HuH-7 (cell line): ENCODE results near the gene ARMH1.
"Not testable (repeated sequence)": the region's sequence is repeated elsewhere in the genome, so short reads cannot be mapped to it uniquely, and the experiment has no call there.

Source experiments
- DNase-seq: peaks from one replicate; pipeline ENCODE4 v3.0.0; 2011; ENCODE audit warnings: low spot score

Gene ARMH1

DNA sequence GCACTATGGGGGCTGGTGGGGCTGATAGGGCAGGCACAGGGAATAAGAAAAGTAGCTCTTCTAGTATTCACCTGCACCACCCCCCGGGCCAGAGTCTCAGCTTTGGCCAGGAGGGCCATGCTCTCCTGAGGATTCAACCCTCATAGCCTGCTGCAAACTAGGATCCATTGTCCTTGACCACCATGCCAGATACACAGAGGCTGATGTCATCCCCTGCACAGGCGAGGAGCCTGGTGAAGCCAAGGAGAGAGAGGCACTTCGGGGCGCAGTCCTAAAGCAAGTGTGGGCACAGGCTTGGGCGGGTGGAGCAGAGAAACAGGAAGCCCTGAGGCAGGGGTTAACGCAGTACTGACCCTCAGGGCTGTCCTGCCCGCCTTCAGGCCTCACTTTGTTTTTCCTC is 29.7 kb upstream of the ARMH1 start:
- no peak for DNase-seq

GRCh38 chr1:44645476-44646244 is 28.9 kb upstream of the ARMH1 start:
- DNase-seq = no peak

DNA sequence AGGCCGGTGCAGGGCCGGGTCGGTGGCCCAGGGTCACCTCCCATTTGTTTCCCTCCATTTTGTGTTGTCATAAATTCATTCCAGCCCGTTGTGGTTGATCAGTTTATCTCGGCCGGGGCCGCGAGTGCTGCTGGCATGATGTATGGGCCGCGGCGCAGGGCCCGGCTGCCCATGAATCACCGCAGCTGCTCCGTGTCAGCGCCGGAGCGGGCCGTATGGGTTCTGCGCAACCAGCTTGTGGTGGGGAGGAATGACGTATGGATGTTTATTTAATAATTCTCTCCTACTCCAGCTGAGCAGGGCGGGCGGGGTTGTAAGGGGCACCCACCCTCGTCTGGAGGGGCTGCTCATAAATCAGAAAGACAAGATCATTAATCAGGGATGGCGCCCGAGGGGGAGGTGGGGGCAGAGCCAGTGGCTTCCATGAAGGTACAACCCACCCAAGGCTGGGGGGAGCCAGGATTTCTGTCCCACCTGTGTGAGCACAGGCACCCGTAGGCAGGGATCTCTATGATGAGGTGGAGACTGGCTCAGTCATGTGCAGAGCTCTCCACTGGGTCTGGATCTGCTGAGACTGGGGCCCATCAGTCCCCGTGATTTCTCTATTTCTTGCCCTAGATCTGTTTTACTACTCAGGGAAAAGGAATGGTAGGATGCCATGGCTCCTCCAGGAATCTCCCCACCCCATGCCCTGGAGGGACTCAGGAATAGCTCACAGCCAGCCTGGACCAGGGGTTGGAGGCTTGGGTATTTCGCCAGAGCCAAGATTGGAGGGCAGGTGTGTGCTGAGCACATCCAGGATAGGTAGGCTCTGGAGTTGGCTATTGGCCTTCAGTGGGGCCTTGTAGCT is 28.0 kb upstream of the ARMH1 start:
- no peak for DNase-seq

GRCh38 chr1:44647896-44648295 is 26.6 kb upstream of the ARMH1 start:
- DNase-seq = no peak

GRCh38 chr1:44648529-44649250 is 25.8 kb upstream of the ARMH1 start:
- no peak for DNase-seq

DNA sequence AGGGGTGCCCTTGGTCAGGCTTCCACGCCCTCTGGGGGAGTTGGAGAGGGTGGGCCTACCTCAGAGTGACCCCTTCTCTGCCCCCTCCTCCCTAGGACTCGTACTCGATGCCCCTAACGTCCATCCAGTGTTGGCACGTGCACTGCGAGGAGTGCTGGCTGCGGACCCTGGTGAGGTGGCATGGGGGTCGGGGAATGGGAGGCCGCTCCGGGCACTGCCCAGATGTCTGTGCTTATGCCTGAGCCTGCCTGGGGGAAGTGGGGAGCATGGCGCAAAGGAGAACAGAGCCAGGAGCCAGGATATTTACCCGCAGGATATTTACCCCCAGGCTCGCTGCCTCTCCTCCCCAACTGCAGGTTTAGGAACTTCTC is 24.7 kb upstream of the ARMH1 start:
- DNase-seq = no peak

- DNase-seq = no peak
Measured at GRCh38 chr1:44650159-44650831, 24.2 kb upstream of the ARMH1 start.

- no peak for DNase-seq
Measured at GRCh38 chr1:44651069-44651468, 23.4 kb upstream of the ARMH1 start.

DNA sequence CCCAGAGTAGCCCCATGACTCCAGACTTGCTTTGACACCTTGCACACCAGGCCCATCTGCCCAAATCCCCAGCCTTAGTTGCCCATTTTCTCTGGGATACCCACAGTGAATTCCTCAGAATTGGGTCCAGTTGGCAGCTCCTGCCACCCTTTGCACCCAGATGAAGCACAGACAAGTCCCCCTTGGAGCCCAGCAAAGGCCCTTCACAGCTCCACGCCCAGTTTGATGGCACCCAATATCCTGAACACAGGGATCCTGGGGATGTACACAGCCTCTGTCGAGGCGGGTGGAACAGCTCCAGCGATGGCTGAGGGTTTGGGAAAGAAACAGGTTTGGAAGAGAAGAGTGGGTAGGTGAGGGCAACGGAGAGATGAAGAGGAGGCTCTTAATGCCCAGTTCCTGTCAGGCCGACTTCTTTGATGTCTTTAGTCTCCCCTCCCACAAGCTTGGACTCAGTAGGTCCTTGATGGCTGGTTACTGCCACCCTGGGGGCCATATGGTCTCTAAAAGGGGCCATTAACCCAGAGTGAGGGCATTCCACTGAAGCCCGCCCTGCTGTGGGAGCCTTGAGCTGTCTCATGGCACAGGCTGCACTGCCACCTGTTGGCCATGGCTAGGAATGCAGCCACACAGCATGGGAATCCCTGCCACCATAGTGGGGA is 21.9 kb upstream of the ARMH1 start:
- DNase-seq = peak; percentile 96

- no peak for DNase-seq
Measured at GRCh38 chr1:44653107-44653964, 21.2 kb upstream of the ARMH1 start.

GRCh38 chr1:44654621-44655187 is 19.8 kb upstream of the ARMH1 start:
- DNase-seq = no peak

DNA sequence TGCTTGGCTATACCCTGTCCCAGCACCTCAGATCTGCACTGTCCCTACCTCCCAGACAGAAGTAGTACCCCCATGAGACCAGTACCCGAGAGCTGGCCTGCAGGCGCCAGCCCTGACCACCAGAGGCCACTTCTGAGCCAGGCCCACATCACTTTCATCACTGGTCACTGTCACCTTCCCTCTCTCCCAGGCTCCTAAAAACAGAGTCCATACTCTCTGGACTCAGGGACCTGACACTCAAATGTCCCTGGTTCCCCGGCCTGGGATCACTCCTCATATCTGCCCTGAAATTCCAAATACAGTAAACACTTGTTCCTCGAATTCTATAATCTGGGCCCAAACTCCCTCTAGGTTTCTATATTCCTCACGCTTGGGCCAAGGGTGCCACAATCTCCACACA is 18.9 kb upstream of the ARMH1 start:
- peak; percentile 81 for DNase-seq

- no peak for DNase-seq
Measured at GRCh38 chr1:44659566-44659965, 14.9 kb upstream of the ARMH1 start.

DNA sequence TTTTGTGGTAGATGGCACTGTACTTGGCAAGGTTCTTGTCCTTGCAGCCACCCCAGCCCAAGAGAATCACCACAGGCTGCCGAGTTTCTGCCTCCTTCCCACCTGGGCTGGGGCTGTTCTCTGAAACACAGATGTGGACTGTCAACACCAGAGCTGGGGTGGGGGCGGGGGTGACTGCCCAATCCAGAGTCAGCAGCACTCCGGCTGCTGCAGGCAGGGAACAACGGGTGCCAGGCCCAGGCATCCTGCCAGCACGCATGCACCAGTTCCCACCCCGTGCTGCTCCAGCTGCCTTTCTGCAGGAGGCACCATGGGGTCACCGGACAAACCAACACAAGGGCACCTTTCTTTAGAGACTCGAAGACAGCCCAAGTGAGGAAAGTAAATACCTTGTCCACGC is 14.3 kb upstream of the ARMH1 start:
- no peak for DNase-seq

- no peak for DNase-seq
Measured at GRCh38 chr1:44661781-44662682, 12.5 kb upstream of the ARMH1 start.

- DNase-seq = no peak
Measured at GRCh38 chr1:44662683-44663030, 11.9 kb upstream of the ARMH1 start.

DNA sequence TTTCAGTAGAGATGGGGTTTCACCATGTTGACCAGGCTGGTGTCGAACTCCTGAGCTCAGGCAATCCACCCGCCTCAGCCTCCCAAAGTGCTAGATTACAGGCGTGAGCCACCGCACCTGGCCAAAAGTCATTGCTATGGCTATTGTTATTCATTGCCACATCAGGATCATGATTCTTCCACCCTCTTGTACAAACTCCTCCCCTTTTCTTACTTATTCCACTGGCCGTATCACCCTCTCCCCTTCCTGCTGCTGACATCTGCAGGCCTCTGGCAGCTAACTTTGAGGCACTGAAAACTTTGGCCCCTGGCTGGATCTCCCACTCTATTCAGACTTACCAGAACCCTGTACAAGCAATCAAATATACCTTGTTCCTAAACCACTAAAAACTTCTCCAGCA is 11.1 kb upstream of the ARMH1 start:
- DNase-seq = no peak

- no peak for DNase-seq
Measured at GRCh38 chr1:44664730-44665370, 9.7 kb upstream of the ARMH1 start.

DNA sequence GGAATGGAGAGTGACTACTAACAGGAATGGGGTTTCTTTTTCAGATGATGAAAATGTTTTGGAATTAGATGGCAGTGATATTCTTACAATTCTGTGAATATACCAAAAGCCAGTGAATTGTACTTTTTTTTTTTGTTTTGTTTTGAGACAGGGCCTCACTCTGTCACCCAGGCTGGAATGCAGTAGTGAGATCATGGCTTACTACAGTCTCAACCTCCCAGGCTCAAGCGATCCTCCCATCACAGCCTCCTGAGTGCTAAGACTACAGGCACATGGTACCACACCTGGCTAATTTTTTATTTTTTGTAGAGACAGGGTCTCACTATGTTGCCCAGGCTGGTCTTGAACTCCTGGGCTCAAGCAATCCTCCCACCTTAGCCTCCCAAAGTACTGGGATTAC is 7.8 kb upstream of the ARMH1 start:
- DNase-seq = not testable (repeated sequence)
